Measurements from ENCODE around the gene KIAA0319L.

DNA sequence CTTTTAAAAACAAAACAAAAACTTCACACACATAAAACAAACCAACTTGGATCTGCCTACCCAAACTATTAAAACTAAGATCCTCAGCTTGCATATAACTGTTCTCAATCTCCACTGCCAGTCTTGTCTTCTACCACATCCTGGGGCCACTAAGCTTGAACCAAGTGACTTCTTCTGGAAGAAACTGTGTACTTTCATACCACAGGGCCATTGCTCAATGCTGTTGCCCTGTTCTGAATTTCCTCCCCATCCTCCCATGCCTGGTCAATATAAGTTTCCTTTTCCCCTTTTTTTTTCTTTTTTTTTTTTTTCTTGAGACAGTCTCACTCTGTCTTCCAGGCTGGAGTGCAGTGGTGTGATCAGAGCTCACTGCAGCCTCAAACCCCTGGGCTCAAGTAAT, 109.9 kb downstream of the KIAA0319L start:
- TF ChIP-seq, protein P1, sequence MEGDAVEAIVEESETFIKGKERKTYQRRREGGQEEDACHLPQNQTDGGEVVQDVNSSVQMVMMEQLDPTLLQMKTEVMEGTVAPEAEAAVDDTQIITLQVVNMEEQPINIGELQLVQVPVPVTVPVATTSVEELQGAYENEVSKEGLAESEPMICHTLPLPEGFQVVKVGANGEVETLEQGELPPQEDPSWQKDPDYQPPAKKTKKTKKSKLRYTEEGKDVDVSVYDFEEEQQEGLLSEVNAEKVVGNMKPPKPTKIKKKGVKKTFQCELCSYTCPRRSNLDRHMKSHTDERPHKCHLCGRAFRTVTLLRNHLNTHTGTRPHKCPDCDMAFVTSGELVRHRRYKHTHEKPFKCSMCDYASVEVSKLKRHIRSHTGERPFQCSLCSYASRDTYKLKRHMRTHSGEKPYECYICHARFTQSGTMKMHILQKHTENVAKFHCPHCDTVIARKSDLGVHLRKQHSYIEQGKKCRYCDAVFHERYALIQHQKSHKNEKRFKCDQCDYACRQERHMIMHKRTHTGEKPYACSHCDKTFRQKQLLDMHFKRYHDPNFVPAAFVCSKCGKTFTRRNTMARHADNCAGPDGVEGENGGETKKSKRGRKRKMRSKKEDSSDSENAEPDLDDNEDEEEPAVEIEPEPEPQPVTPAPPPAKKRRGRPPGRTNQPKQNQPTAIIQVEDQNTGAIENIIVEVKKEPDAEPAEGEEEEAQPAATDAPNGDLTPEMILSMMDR (IDR thresholded peaks at IDR 0.05): no peak
- TF ChIP-seq EZH2phosphoT487 (IDR thresholded peaks at IDR 0.05) (no peak), EZH2 (IDR thresholded peaks at IDR 0.05) (no peak)

Measured in neural progenitor cell (in vitro differentiated cells).